Suprapubic skin (tissue), 4 donors: ENCODE data around the gene OSCP1. TPM values are rescaled to one million over a fixed set of nuclear protein-coding genes. Genes with fewer than 3 reads are reported as not detected.

Experiments
- DNase-seq, 2 donors: peaks; one replicate each; pipeline ENCODE4 v3.0.0-alpha.2; 2019; ENCODE audit warnings: low spot score in 2 of 2
- H3K27ac ChIP-seq: fragments of 200-600 bp; sonication (generic); one replicate; pipeline ENCODE4 v1.5.1; 2019
- H3K27me3 ChIP-seq: fragments of 200-600 bp; sonication (generic); one replicate; pipeline ENCODE4 v1.5.1; 2019
- H3K36me3 ChIP-seq: fragments of 200-600 bp; sonication (generic); one replicate; pipeline ENCODE4 v1.5.1; 2019
- H3K4me1 ChIP-seq: fragments of 200-600 bp; sonication (generic); one replicate; pipeline ENCODE4 v1.5.1; 2019
- H3K4me3 ChIP-seq: fragments of 200-600 bp; sonication (generic); one replicate; pipeline ENCODE4 v1.5.1; 2019; ENCODE audit warnings: mild to moderate bottlenecking
- H3K9me3 ChIP-seq: fragments of 200-600 bp; sonication (generic); one replicate; pipeline ENCODE4 v1.5.1; 2019
- EP300 ChIP-seq: sonication (generic); formaldehyde crosslinking; IDR thresholded peaks from one replicate; pipeline ENCODE4 v1.6.1; 2017; ENCODE audit warnings: antibody characterized with exemption
- POLR2A ChIP-seq, 2 donors: fragments of 450-650 bp; IDR thresholded peaks; one replicate each; pipeline ENCODE4 v1.6.1; 2017; ENCODE audit warnings: antibody characterized with exemption in 2 of 2, mild to moderate bottlenecking in 2 of 2, moderate library complexity in 2 of 2
- POLR2AphosphoS5 ChIP-seq, 3 donors: sonication (generic); formaldehyde crosslinking; IDR thresholded peaks; one replicate each; pipeline ENCODE4 v1.6.1; 2017; ENCODE audit warnings: antibody characterized with exemption in 3 of 3
- WGBS: methylation state at CpG from one replicate; pipeline ENCODE4 v1.1.5; 2018; 5-methylcytosine and 5-hydroxymethylcytosine counted together
- total RNA-seq, 4 donors: library from RNA; depleted of rRNA; stranded (reverse); fragments of >200 nt; gene quantifications; one replicate each; pipeline ENCODE4 v1.1.0, GENCODE V29; 2016
- TF ChIP-seq, protein P1 (sequence below), 2 donors: fragments of 200-600 bp in 1 of 2; fragments of 450-650 bp in 1 of 2; sonication (generic) in 1 of 2; IDR thresholded peaks; one replicate each; pipeline ENCODE4 v1.5.1; 2016 to 2019; ENCODE audit warnings: antibody characterized with exemption in 2 of 2, mild to moderate bottlenecking in 1 of 2, moderate library complexity in 1 of 2

Gene OSCP1
- total RNA-seq, 4 donors from 2014 or later: 3.8 to 15.4 (median 7.9) TPM

- WGBS: 75% methylated on average over 8 of the region's 8 CpGs
- Histone ChIP-seq H3K4me1 (peaks cover 25% of the 10 kb centered on the region), H3K36me3 (no peaks in the 10 kb centered on the region), H3K9me3 (no peaks in the 10 kb centered on the region), H3K4me3 (no peak overlapping the region), H3K27ac (no peak overlapping the region), H3K27me3 (no peaks in the 10 kb centered on the region)
- no peak for TF ChIP-seq POLR2AphosphoS5 (IDR thresholded peaks at IDR 0.05)
- TF ChIP-seq, protein P1, sequence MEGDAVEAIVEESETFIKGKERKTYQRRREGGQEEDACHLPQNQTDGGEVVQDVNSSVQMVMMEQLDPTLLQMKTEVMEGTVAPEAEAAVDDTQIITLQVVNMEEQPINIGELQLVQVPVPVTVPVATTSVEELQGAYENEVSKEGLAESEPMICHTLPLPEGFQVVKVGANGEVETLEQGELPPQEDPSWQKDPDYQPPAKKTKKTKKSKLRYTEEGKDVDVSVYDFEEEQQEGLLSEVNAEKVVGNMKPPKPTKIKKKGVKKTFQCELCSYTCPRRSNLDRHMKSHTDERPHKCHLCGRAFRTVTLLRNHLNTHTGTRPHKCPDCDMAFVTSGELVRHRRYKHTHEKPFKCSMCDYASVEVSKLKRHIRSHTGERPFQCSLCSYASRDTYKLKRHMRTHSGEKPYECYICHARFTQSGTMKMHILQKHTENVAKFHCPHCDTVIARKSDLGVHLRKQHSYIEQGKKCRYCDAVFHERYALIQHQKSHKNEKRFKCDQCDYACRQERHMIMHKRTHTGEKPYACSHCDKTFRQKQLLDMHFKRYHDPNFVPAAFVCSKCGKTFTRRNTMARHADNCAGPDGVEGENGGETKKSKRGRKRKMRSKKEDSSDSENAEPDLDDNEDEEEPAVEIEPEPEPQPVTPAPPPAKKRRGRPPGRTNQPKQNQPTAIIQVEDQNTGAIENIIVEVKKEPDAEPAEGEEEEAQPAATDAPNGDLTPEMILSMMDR (IDR thresholded peaks at IDR 0.05): no peak
- TF ChIP-seq EP300: no peak
- TF ChIP-seq POLR2A (IDR thresholded peaks at IDR 0.05): no peak
- DNase-seq: no peak
Observed at GRCh38 chr1:36446271-36446670, 4.0 kb downstream of the OSCP1 start.

GRCh38 chr1:36443297-36443696 lies 7.0 kb downstream of the OSCP1 start:
- DNase-seq: no peak
- Histone ChIP-seq H3K27ac (no peak overlapping the region), H3K4me3 (no peak overlapping the region), H3K36me3 (no peaks in the 10 kb centered on the region), H3K4me1 (peaks cover 2% of the 10 kb centered on the region), H3K27me3 (no peaks in the 10 kb centered on the region), H3K9me3 (no peaks in the 10 kb centered on the region)
- TF ChIP-seq EP300 (no peak), POLR2A (IDR thresholded peaks at IDR 0.05) (no peak), POLR2AphosphoS5 (IDR thresholded peaks at IDR 0.05) (no peak)
- TF ChIP-seq, protein P1 (IDR thresholded peaks at IDR 0.05): no peak
- 57% methylated on average over 2 of the region's 2 CpGs for WGBS

GRCh38 chr1:36442337-36442736 lies 7.9 kb downstream of the OSCP1 start:
- no peak for DNase-seq
- Histone ChIP-seq H3K9me3 (no peaks in the 10 kb centered on the region), H3K4me3 (no peak overlapping the region), H3K4me1 (no peaks in the 10 kb centered on the region), H3K27ac (no peak overlapping the region), H3K27me3 (no peaks in the 10 kb centered on the region), H3K36me3 (no peaks in the 10 kb centered on the region)
- 80% methylated on average over 3 of the region's 3 CpGs for WGBS
- no peak for TF ChIP-seq POLR2A (IDR thresholded peaks at IDR 0.05)

GRCh38 chr1:36440646-36441045 lies 9.6 kb downstream of the OSCP1 start:
- no peak for DNase-seq
- Histone ChIP-seq H3K27me3 (no peaks in the 10 kb centered on the region), H3K27ac (no peak overlapping the region), H3K9me3 (no peaks in the 10 kb centered on the region), H3K4me1 (no peaks in the 10 kb centered on the region), H3K4me3 (no peak overlapping the region), H3K36me3 (no peaks in the 10 kb centered on the region)
- 91% methylated on average over 3 of the region's 3 CpGs for WGBS
- TF ChIP-seq, protein P1 (IDR thresholded peaks at IDR 0.05): no peak
- TF ChIP-seq POLR2AphosphoS5 (IDR thresholded peaks at IDR 0.05): no peak
- TF ChIP-seq POLR2A (IDR thresholded peaks at IDR 0.05): no peak
- TF ChIP-seq EP300: no peak

GRCh38 chr1:36440044-36440443 lies 10.2 kb downstream of the OSCP1 start:
- Histone ChIP-seq H3K4me1 (no peaks in the 10 kb centered on the region), H3K9me3 (no peaks in the 10 kb centered on the region), H3K27ac (no peak overlapping the region), H3K36me3 (no peaks in the 10 kb centered on the region), H3K4me3 (no peak overlapping the region), H3K27me3 (no peaks in the 10 kb centered on the region)
- WGBS: 76% methylated on average over 3 of the region's 3 CpGs
- DNase-seq: no peak
- TF ChIP-seq EP300 (no peak), POLR2A (IDR thresholded peaks at IDR 0.05) (no peak), POLR2AphosphoS5 (IDR thresholded peaks at IDR 0.05) (no peak)
- TF ChIP-seq, protein P1 (IDR thresholded peaks at IDR 0.05): no peak

GRCh38 chr1:36438715-36439114 lies 11.5 kb downstream of the OSCP1 start:
- no peak for DNase-seq
- 84% methylated on average over 4 of the region's 4 CpGs for WGBS
- H3K27me3 ChIP-seq: no peaks in the 10 kb centered on the region
- no peaks in the 10 kb centered on the region for H3K4me1 ChIP-seq
- H3K4me3 ChIP-seq: no peak overlapping the region
- TF ChIP-seq POLR2A (IDR thresholded peaks at IDR 0.05) (no peak), POLR2AphosphoS5 (IDR thresholded peaks at IDR 0.05) (no peak), EP300 (no peak)
- TF ChIP-seq, protein P1 (IDR thresholded peaks at IDR 0.05): no peak
- no peak overlapping the region for H3K27ac ChIP-seq
- H3K9me3 ChIP-seq: no peaks in the 10 kb centered on the region
- no peaks in the 10 kb centered on the region for H3K36me3 ChIP-seq
